Medulla oblongata (tissue), 1 donor: ENCODE data around the gene TESK1.
A peak's percentile ranks its signal among the peaks of the same experiment; 100 is the strongest.
"Not testable (repeated sequence)": the region's sequence is repeated elsewhere in the genome, so short reads cannot be mapped to it uniquely, and the experiment has no call there.

Source experiments
- DNase-seq: peaks from one replicate; pipeline ENCODE4 v3.0.0-alpha.2; 2015; ENCODE audit errors: extremely low spot score

The TESK1 gene

DNA sequence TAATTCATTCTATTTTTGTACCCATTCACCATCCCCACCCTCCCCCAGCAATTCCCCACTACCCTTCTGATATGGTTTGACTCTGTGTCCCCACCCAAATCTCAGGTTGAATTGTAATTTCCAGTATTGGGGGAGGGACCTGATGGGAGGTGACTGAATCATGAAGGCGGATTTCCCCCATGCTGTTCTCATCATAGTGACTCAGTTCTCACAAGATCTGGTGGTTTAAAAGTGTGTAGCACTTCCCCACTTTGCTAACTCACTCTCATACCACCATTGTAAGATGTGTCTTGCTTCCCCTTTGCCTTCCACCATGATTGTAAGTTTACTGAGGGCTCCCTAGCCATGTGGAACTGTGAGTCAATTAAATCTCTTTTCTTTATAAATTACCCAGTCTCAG lies 25.9 kb upstream of the TESK1 start:
- DNase-seq: no peak

DNA sequence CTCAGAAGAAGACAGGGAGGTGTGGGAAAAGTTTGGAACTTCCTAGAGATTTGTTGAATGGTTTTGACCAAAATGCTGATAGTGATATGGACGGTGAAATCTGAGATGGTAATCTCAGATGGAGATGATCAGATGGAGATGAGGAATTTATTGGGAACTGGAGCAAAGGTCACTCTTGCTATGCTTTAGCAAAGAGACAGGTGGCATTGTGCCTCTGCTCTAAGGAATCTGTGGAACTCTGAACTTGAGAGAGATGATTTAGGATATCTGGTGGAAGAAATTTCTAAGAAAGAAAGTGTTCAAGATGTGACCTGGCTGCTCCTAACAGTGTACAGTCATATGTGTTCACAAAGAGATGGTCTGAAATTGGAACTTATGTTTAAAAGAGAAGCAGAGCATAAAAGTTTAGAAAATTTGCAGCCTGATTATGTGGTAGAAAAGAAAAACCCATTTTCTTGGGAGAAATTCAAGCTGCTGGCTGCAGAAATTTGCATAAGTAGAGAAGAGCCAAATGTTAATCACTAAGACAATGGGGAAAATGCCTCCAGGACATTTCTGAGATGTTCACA lies 25.3 kb upstream of the TESK1 start:
- DNase-seq: not testable (repeated sequence)

DNA sequence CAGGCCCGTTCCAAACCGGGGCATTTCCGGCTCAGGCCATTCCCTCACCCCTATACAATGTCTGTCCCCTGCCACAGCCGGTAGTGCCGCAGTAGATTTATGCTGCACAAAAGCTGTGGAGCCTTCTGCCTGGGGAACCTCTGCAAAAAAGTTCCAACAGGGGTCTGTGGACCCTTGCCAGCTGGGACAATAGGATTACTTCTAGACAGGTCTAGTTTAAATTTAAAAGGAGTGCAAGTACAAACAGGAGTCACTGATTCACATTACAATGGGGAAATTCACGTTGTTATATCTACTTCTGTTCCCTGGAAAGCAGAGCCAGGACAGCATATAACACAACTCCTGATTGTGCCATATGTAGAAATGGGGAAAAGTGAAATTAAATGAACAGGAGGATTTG lies 21.5 kb upstream of the TESK1 start:
- DNase-seq: not testable (repeated sequence)

DNA sequence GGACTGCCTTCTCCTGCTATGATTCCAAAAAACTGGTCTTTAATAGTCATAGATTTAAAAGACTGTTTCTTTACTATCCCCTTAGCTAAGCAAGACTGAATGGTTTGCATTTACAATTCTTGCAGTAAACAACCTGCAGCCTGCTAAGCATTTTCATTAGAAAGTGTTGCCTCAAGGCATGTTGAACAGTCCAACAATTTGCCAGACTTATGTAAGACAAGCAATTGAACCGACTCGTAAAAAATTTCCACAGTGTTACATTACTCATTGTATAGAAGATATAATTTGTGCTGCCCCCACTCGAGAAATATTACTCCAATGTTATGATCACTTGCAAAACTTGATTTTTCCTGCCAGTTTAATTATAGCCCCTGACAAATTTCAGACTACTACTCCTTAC lies 20.4 kb upstream of the TESK1 start:
- not testable (repeated sequence) for DNase-seq

DNA sequence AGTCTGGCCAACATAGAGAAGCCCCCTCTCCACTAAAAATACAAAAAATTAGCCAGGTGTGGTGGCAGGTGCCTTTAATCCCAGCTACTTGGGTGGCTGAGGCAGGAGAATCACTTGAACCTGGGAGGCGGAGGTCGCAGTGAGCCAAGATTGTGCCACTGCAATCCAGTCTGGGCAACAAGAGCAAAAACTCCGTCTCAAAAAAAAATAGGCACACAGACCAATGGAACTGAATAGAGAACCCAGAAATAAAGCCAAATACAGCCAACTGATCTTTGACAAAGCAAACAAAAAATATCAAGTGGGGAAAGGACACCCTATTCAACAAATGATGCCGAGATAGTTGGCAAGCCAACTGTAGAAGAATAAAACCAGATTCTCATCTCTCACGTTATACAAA lies 16.6 kb upstream of the TESK1 start:
- DNase-seq: not testable (repeated sequence)

DNA sequence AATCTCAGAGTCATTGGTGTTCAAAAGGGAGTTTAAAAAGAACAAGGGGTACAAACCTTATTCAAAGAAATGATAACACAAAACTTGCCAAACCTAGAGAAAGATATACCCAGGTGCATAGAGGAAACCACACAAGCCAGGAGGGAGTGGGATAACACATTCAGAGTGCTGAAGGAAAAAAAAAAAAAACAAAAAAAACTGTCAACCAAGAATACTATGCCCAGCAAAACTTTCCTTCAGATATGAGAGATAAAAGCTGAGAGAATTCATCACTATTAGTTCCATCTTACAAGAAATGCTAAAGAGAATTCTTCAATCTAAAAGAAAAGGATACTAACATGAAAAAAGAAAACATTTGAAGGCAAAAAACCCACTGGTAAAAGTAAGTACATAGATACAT lies 11.5 kb upstream of the TESK1 start:
- no peak for DNase-seq

DNA sequence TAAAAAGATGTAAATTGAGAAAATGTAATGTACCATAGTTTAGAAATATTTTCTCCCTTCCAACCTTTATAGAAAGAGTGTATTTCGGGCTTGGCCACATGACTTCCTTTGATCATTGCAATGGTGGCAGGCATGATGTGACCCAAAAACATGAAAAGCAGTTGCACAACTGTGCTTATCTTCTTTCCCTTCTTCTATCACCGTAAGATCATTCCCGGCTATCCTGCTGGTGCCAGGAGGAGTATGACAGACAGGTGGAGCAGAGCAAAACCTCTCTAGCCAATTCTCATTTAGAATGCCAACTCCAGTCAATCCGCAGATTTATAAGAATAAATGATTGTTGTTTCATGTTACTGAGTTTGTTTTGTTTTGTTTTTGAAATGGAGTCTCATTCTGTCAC lies 10.6 kb upstream of the TESK1 start:
- no peak for DNase-seq

DNA sequence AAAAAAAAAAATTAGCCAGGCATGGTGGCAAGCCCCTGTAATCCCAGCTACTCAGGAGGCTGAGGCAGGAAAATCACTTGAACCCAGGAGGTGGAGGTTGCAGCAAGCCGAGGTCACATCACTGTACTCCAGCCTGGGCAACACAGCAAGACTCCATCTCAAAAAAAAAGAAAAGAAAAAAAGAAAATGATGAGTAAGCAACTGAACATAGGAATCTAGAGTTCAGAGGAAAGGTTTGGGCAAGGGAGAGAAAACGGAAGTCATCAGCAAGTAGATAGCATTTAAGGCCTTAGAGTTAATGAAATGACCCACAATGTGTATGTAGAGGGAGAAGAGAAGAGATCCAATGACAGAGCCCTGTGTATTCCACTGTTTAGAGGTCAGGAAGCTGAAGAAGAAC lies 8.2 kb upstream of the TESK1 start:
- DNase-seq: not testable (repeated sequence)

DNA sequence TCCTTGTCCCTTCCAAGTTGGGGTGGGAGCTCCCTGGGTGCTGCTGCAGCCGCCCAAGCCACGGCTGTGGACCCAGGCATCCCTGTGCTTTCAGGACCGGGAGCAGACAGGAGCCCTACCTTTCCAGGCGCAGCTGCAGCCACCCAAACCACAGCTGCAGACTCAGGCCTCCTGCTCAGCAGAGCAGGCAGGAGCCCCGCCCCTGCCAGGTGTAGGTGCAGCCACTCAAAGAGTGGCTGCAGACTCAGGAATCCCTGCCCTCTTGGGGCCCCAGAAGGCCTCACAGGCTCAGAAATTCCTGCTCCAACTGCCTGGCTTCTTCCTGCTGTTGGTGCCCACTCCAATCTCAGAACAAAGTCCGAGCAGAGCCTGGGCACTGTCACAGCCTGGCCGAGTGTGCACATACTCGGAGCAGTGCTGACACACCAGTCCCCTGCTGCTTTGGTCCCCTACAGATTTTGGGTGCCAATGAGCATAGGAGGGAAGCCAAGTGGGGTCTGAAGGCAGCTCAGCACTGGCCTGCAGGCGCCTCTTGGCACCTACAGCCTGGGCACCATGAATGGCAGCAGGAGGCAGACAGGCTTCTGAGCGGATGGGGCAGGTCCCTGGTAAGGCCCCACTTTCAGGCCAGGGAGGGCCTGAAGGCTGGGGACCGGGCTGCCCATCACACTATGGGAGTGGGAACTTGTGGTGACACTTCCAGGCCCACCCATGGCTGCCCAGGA lies 6.0 kb upstream of the TESK1 start:
- DNase-seq: no peak

DNA sequence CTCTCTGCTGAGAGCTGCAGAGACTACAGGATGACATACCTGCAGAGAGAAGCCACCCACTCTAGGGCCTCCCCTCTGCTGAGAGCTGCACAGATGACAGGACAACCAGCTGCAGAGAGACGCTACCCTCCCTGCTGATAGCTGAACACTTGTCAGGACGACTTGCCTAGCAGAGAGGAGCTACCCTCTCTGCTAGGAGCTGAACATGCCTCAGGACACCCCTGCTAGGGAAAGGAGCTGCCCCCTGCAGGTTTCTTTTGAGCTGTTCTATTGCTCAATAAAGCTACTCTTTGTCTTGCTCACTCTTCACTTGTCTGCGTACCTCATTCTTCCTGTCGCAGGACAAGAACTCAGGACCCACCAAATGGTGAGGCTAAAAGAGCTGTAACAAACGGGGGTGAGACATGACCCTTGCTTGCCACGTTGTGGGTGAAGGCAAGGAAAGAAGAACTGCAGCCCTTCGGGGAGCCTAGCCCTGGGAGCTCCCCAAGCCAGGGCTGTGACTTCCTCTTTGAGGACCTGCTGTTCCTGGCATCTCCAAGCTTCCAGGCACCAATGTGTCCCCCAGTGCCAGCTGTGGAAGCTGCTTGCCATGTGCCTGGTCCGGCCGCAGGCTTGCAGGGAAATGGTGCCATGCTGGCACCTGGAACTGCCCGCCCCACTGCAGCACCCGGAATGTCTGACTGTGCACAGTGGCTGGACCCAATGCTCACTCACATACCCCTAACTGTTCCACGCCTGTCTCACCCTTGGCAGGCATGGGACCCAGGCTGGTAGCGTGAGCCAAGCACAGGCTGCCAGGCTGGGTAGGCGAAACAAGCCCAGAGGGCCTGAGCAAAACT lies 5.1 kb upstream of the TESK1 start:
- peak; percentile 26 for DNase-seq

DNA sequence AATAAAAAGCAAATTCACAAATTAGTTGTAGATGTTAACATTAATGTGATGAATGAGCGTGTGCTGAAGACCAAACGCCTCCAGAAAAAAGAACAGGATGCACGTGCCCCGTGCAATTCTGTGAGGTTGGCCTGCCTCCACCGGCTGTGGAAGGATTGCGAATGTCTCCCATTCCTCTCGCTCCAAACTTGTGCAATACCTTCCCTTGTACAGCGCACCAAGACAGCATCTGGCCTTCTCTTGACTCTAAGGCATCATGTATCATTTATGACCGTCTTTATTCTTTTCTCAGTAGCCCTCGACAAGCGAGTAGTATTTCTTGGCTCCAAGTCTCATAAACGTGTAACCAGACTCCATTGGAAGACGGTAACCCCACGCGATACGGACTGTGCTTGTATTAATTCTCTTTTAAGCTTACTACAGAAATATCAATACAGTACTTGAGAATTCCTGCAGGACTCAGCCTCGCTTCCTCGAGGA lies 1.5 kb upstream of the TESK1 start:
- no peak for DNase-seq

DNA sequence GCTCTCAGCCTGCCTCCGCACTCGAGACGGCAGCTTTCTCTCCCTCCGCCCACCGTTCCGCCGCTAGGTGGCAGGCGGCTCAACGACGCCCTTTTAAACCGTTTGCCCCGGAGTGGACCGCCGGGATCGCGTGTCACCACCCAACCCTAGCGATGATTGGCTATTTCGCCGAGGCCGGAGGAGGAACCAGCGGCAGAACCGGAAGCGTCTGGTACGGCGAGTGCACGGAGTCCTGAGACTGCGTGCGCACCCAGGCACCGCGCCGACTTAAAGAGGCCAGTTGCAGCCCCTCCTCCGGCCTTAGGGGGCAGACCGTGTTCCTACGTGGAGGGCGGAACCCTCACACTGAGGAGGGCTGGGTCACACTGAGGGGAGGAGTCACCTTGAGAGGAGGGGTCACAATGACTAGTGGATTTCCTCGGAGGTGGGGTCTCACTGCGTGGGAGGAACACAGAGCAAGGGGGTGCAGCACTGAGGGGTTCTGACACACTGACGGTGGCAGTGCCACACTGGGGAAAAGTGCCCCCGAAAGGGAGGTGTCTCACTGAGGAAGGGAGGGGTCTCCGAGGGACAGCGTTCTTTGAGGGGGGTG lies 980 bp upstream of the TESK1 start:
- DNase-seq: peak; percentile 99

DNA sequence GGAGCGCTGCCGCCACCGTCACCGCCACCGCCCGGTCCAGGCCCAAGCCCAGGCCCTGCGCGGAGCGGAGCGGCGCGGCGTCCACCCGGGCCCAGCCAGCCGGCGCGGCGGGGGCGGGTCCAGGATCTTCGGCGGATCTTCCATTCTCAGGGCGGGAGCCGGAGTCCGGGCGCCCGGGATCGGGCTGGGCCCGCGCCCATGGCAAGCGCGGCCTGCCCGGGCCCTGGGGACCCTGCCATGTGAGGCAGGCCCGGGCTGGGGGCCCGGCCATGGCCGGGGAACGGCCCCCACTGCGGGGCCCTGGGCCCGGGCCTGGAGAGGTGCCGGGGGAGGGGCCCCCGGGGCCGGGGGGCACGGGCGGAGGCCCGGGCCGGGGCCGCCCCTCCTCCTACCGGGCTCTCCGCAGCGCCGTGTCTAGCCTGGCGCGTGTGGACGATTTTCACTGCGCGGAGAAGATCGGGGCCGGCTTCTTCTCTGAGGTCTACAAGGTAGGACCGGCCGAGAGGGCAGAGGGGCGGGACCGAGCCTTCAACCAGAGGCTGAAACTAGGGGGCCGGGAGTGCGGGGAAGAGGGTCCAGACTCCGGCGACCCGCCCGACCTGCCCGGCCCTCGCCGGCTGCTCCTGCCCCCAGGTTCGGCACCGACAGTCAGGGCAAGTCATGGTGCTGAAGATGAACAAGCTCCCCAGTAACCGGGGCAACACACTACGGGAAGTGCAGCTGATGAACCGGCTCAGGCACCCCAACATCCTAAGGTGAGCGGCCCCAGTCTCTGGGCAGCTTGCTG lies 482 bp downstream of the TESK1 start:
- no peak for DNase-seq

DNA sequence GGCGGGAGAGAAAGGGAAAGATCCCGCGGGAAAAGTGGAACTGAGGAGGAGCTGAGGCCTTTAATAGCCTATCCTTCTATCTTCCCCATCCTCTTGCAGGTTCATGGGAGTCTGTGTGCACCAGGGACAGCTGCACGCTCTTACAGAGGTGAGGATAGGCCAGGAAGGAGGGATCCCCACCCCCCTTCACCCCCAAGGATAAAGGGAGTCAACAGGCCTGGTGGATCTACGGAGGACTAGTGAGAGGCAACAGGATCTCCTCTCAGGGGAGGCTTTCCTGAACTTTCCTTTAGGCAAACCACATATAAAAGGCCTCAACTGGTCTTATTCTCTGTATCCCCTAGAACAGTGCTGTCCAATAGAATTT lies 1.1 kb downstream of the TESK1 start:
- no peak for DNase-seq

DNA sequence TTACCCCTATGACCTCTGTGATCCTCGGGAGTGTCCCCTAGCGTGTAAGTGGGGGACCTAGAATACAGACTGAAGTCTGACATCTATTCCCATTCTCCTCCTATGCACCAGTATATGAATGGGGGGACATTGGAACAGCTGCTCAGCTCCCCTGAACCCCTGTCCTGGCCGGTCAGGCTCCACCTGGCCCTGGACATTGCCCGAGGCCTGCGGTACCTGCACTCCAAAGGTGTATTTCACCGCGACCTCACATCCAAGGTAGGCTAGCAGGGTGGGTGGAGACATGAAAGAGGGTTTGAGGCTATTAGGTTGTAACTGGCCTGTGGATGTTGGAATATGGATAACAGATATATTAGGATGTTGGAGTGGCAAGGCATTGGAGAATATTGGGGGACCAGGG lies 1.7 kb downstream of the TESK1 start:
- no peak for DNase-seq

DNA sequence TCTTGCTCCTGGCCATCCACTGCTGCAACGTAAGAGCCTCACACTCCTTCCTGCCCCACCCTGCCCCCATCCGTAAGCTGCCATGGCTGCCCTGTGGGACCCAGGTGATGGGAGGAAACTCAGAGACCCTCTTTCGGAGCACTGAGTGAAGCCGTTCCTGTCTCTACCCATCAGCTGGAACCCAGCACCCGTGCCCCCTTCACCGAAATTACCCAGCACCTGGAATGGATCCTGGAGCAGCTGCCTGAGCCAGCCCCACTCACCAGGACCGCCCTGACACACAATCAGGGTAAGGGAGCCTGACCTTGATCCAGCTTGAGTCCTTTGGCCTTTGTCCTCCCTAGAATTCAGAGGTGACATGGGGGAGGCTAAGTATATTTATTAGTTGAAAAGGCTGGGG lies 3.2 kb downstream of the TESK1 start:
- no peak for DNase-seq

DNA sequence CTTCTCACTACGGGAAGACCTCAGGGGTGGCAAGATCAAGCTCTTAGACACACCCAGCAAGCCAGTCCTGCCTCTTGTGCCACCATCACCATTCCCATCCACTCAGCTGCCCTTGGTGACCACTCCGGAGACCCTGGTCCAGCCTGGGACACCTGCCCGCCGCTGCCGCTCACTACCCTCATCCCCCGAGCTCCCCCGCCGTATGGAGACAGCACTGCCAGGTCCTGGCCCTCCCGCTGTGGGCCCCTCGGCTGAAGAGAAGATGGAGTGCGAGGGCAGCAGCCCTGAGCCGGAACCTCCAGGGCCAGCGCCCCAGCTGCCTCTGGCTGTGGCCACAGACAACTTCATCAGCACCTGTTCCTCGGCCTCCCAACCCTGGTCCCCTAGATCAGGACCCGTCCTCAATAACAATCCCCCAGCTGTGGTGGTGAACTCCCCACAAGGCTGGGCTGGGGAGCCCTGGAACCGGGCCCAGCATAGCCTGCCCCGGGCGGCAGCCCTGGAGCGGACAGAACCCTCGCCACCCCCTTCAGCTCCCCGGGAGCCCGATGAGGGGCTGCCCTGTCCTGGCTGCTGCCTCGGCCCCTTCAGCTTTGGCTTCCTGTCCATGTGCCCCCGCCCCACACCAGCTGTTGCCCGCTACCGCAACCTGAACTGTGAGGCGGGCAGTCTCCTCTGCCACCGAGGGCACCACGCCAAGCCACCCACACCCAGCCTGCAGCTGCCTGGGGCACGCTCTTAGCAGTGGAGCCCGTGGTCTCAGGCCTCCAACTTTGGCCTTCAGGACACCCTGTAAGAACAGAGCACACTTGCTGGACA lies 4.1 kb downstream of the TESK1 start:
- no peak for DNase-seq

DNA sequence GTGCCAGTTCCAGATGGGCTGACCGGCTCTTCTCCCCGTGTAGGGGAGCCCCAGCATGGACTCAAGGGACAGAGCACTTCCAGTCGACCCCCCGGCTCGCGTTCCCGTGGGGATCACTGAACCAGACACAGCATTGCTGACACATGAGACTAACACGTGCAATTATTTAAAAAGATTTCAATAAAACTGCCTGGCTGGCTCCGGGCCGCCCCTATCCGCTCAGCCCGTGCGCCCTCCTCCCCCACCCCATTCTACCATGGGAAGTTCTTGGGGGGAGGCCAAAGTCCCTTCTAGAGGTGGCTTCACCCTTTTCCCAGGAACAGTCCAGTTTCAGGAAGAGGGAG lies 4.7 kb downstream of the TESK1 start:
- DNase-seq: no peak

DNA sequence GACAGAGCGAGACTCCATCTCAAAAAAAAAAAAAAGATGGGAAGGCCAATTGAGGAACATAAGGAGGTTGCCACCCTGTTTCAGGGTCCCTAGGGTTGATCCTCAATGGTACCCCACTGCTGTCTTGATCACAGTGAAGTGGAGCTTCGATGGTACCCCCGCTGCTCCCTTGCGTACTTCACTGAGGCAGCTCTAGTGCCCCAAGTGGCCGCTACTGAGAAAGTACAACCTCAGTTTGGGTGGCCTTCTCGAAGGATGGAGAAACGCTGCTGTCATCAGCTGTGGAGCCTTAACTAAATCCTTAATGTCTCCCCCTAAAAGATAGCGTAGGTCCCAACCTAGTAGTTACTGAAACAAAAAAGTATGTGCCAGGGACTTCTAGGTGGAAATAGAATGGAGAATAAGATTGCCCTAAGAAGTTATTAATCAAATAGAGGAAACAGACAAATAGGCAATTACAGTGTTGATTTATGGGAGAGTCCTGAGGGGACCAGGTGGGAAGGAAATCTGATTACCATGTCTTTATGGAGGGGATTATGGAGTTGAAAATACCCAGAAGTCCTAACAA lies 6.3 kb downstream of the TESK1 start:
- peak; percentile 72 for DNase-seq

DNA sequence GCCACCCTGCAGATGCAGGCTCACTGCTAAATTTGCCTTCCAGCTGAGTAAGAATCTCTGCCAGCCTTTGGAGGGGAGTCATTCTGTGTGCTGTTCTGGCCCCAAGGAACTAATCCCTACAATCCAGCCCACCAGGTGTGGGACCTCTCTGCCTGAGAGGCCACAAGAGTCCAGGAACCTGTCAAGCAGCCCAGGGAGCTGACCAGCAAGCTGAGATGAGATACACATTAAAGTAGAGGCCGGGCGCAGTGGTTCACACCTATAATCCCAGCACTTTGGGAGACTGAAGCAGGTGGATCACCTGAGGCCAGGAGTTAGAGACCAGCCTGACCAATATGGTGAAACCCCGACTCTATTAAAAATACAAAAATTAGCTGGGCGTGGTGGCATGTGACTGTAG lies 7.0 kb downstream of the TESK1 start:
- DNase-seq: not testable (repeated sequence)

DNA sequence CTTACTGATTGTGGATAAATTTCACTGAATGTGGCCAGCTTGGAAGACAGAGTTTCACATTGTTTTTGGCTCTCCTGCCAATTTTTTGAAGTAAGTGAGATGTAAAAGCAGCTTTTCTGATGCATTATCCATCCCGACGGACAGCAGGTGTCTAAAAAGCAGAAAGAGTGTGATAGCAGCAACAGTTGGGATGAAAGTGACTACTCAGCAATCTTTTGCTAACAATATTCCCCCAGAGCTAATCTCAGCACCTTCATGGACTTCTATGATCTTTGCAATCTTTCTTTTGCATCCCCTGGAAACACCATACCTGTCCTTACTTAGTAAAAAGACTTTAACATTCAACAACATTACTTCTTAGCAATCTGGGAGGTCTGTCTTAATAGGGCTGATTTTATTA lies 7.8 kb downstream of the TESK1 start:
- no peak for DNase-seq
